ENCODE measurements around the gene KASH5. TPM values are rescaled to one million over a fixed set of nuclear protein-coding genes. Genes with fewer than 3 reads are reported as not detected.

The KASH5 gene
- total and polyA plus RNA-seq, 2 of the 13 experiments (the other 11 are each of a cell fraction or from before 2014, with no cell fraction given): not detected

GRCh38 chr19:49407079-49407478 lies 19.0 kb downstream of the KASH5 start:
- TF ChIP-seq ZNF660 (CRISPR knock-in tag; IDR thresholded peaks at IDR 0.05; ENCODE audit: borderline replicate concordance, low read depth): no peak
- TF ChIP-seq NR2F1 (CRISPR knock-in tag; IDR thresholded peaks at IDR 0.05): no peak
- CTCF ChIA-PET (ENCODE audit: low intra/inter-chr PET ratio, low total read pairs): no interaction called here

GRCh38 chr19:49407482-49408015 lies 19.5 kb downstream of the KASH5 start:
- POLR2A ChIA-PET: no interaction called here
- no peaks in the 10 kb centered on the region for H4K20me1 ChIP-seq (ENCODE audit: insufficient read depth, low read length)
- H3K9ac ChIP-seq (ENCODE audit: insufficient read depth, low read depth, low read length): no peak overlapping the region
- no peak overlapping the region for H3K4me3 ChIP-seq (replicated peaks in 1 of 3; ENCODE audit: insufficient read depth in 1 of 3, low read depth in 2 of 3, low read length in 3 of 3)
- no peaks in the 10 kb centered on the region for H3K9me3 ChIP-seq (ENCODE audit: low read length)
- H3K79me2 ChIP-seq (ENCODE audit: insufficient read depth, low read length): no peaks in the 10 kb centered on the region
- DNase-seq (ENCODE audit: low spot score) (no peak), ATAC-seq (no peak), FAIRE-seq (no peak)
- in situ Hi-C loops (cut with HindIII; ENCODE audit: extremely low pct_ligation_motif_present, low pct_unique_long_range_greater_than_20kb): no loop called here
- WGBS (ENCODE audit: low lambda C conversion rate): 66% methylated on average over 16 of the region's 16 CpGs
- BruUV-seq (replicated peaks): no TSS peak
- no peak overlapping the region for H3K27ac ChIP-seq (ENCODE audit: extremely low read length, insufficient read depth, low read length)
- H3K36me3 ChIP-seq (replicated peaks in 1 of 2; ENCODE audit: control insufficient read depth in 1 of 2, insufficient read depth in 2 of 2, low read length in 2 of 2): no peaks in the 10 kb centered on the region
- H3K4me1 ChIP-seq (ENCODE audit: insufficient read depth, low read length): no peaks in the 10 kb centered on the region
- TF ChIP-seq MXI1 (IDR thresholded peaks at IDR 0.05; ENCODE audit: borderline replicate concordance, low read depth, low read length) (no peak), TBX2 (CRISPR knock-in tag; IDR thresholded peaks at IDR 0.05; ENCODE audit: borderline replicate concordance) (no peak), POGZ (CRISPR knock-in tag; IDR thresholded peaks at IDR 0.05) (no peak), ZNF207 (IDR thresholded peaks at IDR 0.05; ENCODE audit: borderline replicate concordance) (no peak), FOXA3 (CRISPR knock-in tag; IDR thresholded peaks at IDR 0.05) (no peak), ATF7 (IDR thresholded peaks at IDR 0.05) (no peak), ATF7 (CRISPR knock-in tag; IDR thresholded peaks at IDR 0.05) (no peak), SSRP1 (CRISPR knock-in tag; IDR thresholded peaks at IDR 0.05) (no peak), HIC2 (CRISPR knock-in tag; IDR thresholded peaks at IDR 0.05; ENCODE audit: low read depth) (no peak)
- TF ChIP-seq, protein P1, sequence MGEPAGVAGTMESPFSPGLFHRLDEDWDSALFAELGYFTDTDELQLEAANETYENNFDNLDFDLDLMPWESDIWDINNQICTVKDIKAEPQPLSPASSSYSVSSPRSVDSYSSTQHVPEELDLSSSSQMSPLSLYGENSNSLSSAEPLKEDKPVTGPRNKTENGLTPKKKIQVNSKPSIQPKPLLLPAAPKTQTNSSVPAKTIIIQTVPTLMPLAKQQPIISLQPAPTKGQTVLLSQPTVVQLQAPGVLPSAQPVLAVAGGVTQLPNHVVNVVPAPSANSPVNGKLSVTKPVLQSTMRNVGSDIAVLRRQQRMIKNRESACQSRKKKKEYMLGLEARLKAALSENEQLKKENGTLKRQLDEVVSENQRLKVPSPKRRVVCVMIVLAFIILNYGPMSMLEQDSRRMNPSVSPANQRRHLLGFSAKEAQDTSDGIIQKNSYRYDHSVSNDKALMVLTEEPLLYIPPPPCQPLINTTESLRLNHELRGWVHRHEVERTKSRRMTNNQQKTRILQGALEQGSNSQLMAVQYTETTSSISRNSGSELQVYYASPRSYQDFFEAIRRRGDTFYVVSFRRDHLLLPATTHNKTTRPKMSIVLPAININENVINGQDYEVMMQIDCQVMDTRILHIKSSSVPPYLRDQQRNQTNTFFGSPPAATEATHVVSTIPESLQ (CRISPR knock-in tag; conservative IDR thresholded peaks at IDR 0.05): no peak
- no peak overlapping the region for H2AFZ ChIP-seq (ENCODE audit: low read length)
- intact Hi-C loops (cut with micrococcal nuclease; ENCODE audit: unreplicated experiment): no loop called here
- peaks cover 11 to 24% of the 10 kb centered on the region in 2 experiments; a peak in 4 of 5 replicates for H3K27me3 ChIP-seq (ENCODE audit: control insufficient read depth in 1 of 2, insufficient read depth in 2 of 2, low read length in 2 of 2)
- CTCF ChIA-PET (ENCODE audit: low intra/inter-chr PET ratio, low total read pairs): no interaction called here
- no peak overlapping the region for H3K4me2 ChIP-seq (ENCODE audit: low read depth, low read length)

More at GRCh38 chr19:49407079-49407478, 19.0 kb downstream of the KASH5 start:
- POLR2A ChIA-PET: no interaction called here
- BruUV-seq (replicated peaks): no TSS peak
- Histone ChIP-seq H3K36me3 (replicated peaks in 1 of 2; ENCODE audit: control insufficient read depth in 1 of 2, insufficient read depth in 2 of 2, low read length in 2 of 2) (no peaks in the 10 kb centered on the region), H2AFZ (ENCODE audit: low read length) (no peak overlapping the region), H3K27me3 (ENCODE audit: control insufficient read depth in 1 of 2, insufficient read depth in 2 of 2, low read length in 2 of 2) (peaks cover 9 to 19% of the 10 kb centered on the region in 2 experiments; a peak in 4 of 5 replicates), H3K4me2 (ENCODE audit: low read depth, low read length) (no peak overlapping the region), H3K4me1 (ENCODE audit: insufficient read depth, low read length) (no peaks in the 10 kb centered on the region), H3K9ac (ENCODE audit: insufficient read depth, low read depth, low read length) (no peak overlapping the region), H3K9me3 (ENCODE audit: low read length) (no peaks in the 10 kb centered on the region), H3K27ac (ENCODE audit: extremely low read length, insufficient read depth, low read length) (no peak overlapping the region), H3K79me2 (ENCODE audit: insufficient read depth, low read length) (no peaks in the 10 kb centered on the region), H3K4me3 (replicated peaks in 1 of 3; ENCODE audit: insufficient read depth in 1 of 3, low read depth in 2 of 3, low read length in 3 of 3) (no peak overlapping the region), H4K20me1 (ENCODE audit: insufficient read depth, low read length) (no peaks in the 10 kb centered on the region)
- 20% methylated on average over 5 of the region's 7 CpGs for WGBS (ENCODE audit: low lambda C conversion rate)
- no peak for FAIRE-seq
- DNase-seq (ENCODE audit: low spot score): no peak
- intact Hi-C loops (cut with micrococcal nuclease; ENCODE audit: unreplicated experiment): no loop called here
- no peak for ATAC-seq
- in situ Hi-C loops (cut with HindIII; ENCODE audit: extremely low pct_ligation_motif_present, low pct_unique_long_range_greater_than_20kb): no loop called here

All from HepG2 (cell line).